GM19240 (cell line): ENCODE results near the gene LYRM4.
"Not testable (repeated sequence)": the region's sequence is repeated elsewhere in the genome, so short reads cannot be mapped to it uniquely, and the experiment has no call there.

Experiments
- DNase-seq: peaks from one replicate; pipeline ENCODE4 v3.0.0; 2011; ENCODE audit warnings: low spot score; ENCODE audit not compliant: insufficient read length

The LYRM4 gene

GRCh38 chr6:5083307-5083583 lies 177.5 kb downstream of the LYRM4 start:
- DNase-seq = no peak

DNA sequence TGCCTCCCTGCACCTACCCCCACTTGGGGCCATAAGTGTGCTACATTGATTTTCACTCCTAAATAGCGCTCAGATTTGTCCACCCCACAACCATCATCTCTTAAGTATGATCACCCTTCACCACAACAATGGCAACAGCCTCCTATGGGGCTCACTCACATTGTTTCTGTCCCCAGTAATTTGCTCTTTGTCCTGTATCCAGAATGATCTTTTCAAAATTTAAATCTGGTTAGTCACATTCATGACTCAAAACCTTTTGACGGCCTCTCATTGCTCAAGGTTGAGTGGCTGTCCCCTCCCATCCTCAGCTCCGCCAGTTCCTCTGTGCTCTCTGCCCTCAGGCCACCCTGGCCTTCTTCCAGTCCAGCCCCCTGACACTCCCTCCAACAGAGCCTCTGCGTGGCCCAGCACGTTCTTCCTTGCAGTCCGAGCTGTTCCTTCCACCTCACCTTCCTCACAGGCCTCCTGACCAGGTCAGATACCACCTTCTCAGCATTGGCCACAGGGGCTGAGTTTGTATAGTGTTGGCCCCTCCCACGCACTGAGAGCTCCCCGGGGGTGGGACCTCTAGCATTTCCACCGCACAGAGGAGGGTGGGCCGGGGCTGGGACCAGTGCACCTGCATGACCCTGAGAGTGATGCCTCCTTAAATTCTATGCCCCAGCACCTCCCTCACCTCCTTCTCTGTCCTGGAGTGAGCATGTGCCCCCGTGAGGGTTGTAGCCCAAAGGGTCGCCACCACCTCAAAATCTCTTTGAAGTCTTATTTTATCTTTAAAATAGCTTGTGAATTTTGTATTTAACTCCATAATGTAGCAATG lies 178.1 kb downstream of the LYRM4 start:
- no peak for DNase-seq

DNA sequence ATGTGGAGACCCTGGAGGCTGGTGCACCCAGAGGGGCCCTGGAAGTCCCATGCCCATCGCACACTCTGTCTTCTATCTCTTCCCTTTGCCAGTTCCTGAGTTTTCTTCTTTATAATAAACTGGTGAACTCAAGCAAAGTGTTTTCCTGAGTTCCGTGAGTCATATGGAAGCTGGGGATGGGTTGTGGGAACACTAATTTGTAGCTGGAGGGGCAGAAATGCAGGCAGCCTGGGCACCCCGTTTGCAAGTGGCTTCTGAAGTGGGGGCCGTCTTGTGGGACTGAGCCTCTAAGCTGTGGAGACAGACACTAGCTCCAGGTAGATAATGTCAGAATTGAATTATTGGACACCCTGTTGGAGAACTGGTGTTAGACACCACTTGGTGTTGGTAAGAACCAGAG lies 178.8 kb downstream of the LYRM4 start:
- DNase-seq = no peak

- no peak for DNase-seq
Measured at GRCh38 chr6:5081182-5081581, 179.6 kb downstream of the LYRM4 start.

GRCh38 chr6:5080574-5080973 lies 180.2 kb downstream of the LYRM4 start:
- DNase-seq = no peak

DNA sequence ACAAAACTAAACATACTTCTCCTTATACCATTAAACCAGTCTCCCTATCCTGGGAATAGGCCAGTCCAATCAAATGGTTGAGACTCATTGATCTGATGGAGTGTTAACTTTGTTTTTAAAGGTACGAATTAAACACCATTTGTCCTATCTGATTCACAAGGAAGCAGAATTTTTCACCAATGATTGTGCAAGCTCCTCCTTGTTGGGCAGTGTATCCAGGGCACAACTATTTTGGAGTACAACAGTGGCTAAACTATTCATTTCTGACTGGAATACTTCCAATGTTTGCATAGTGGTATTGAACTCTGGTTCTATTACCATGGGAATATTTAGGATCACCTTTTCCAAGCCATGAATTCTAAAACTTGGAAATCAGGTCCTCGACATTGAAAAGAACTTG lies 181.1 kb downstream of the LYRM4 start:
- DNase-seq = no peak

GRCh38 chr6:5078121-5078669 lies 182.6 kb downstream of the LYRM4 start:
- no peak for DNase-seq

DNA sequence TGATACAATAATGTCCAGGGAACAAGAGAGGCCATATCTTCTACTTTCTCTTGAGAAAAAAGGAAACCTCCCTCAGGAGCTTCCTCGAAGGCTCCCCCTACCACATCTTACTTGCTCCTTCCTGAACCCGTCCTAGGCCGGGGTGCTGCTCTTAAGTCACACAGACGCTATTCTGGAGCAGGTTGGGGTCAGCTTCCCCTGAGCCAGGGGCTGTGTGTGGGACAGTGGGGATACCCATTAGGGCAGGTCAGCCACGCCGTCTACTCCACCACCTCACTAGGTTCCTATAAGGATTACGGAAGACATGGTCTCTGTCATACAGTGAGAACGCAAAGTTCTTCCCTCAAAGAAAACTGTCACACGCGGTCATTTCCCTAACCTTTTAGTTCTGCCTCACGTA lies 183.8 kb downstream of the LYRM4 start:
- no peak for DNase-seq

GRCh38 chr6:5073992-5074391 lies 186.8 kb downstream of the LYRM4 start:
- DNase-seq = no peak

DNA sequence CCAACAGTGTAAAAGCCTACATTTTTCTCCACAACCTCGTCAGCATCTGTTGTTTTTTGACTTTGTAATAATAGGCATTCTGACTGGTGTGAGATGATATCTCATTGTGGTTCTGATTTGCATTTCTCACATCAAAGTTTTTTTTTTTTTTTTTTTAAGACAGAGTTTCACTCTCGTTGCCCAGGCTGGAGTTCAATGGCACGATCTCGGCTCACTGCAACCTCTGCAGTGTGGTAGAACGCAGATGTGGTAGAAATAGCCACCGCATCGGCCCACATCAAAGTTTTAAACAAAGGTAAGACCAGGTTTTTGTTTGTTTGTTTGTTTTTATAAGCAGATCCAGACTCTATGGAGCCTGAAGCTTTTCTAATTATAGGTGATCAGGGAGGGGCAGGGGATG lies 188.3 kb downstream of the LYRM4 start:
- no peak for DNase-seq

GRCh38 chr6:5071216-5071615 lies 189.5 kb downstream of the LYRM4 start:
- DNase-seq = no peak

- DNase-seq = no peak
Measured at GRCh38 chr6:5068153-5068751, 192.5 kb downstream of the LYRM4 start.

GRCh38 chr6:5067305-5067704 lies 193.4 kb downstream of the LYRM4 start:
- no peak for DNase-seq

DNA sequence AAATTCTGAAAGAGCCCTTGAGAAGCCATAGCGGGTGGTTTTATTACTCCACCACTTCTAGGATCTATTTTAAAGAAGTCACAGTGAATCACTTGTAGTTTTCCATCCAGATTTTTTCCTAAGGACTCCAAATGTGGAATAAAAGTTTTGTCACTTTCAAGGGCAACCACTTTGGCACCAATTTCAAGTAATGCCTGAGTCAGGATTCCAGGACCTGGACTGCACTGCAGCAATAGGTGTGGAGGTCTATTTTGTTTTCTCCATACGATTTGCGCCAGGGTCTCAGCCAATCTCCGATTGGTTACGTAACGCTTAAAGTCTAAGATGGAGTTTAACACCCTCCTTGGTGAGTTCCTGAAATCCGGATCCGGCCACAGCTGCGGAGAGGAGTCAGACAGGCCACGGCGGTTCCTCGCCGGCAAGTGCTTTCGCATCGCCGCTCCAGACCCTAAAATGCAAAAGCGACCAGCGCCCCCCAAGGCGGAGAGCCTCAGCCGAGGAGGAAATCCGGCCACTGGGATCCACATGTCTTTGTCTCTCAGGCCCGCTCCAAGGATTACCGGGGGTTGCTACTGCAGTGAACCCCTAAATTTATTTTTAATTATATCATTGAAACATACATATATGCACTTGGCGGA lies 194.2 kb downstream of the LYRM4 start:
- no peak for DNase-seq

DNA sequence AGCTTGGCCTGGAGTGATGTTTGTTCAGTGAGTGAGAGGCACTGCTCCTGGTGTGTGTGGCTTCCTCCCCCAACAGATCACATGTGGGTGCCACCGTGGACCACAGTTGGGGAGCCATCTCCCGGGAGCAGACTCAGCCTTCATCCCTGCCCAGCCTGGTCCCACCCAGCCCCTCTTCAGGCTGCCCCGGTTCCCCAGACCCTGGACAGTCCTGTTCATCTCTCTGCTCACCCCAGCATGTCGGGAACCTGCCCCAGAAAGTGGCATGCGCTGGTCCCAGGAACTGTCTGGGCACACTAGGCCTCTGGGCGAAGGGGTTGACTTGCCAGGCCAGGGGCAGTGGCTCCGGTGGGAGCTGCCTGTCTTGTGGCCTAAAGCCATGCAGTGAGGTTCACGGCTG lies 197.1 kb downstream of the LYRM4 start:
- DNase-seq = no peak

DNA sequence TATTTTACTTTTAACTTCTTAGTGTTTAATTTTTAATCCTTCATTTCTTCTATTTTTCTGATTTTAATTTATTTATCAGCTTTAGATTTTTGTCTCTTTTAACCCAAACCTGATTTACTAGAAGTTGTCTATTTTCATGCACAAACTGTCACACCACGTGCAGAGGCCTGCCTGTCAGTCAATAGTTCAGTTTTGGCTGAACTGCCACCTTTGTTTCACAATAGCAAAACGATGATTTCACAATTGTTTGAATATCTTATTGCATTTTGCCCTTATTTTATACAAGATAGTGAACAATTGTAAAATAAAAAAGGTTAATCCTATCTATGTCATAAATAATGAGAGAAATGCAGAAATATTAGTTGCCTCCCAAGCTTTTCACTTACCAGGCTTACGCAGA lies 199.6 kb downstream of the LYRM4 start:
- DNase-seq = no peak

GRCh38 chr6:5060439-5060838 lies 200.3 kb downstream of the LYRM4 start:
- DNase-seq = not testable (repeated sequence)

DNA sequence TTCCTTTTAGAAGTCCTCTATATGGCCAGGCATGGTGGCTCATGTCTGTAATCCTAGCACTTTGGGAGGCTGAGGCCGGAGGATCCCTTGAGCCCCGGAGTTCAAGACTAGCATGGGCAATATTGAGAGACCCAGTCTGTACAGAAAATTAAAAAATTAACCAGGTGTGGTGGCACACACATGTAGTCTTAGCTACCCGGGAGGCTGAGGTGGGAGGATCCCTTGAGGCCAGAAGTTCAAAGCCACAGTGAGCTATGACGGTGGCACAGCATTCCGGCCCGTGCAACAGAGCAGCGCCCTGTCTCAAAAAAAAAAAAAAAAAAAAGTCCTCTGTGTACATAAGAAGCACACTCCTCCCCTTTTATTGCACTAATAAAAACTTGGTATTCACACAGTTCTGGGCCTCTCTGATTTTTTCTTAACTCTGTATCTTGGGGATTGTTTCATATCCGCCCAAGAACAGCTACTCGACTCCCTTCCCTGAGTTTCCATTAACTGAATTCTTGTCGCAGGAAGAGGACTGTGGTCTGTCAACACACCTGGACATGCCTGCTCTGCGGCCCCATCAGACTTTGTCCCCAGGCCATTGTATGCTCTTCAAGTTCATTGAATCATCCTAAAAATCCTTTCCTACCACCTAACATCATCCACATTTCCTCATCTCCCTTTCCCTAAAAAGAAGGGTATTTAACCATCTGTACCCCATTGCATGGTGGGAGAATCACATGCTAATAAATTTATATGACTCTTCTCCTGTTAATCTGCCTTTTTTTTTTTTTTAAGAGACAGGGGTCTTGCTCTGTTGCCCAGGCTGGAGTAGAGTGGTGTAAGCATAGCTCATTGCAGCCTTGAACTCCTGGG lies 201.5 kb downstream of the LYRM4 start:
- no peak for DNase-seq
